Measurements from ENCODE around the gene AJAP1.

- TF ChIP-seq CTCF (IDR thresholded peaks at IDR 0.05; ENCODE audit: low read length): no peak
- TF ChIP-seq EZH2phosphoT487 (IDR thresholded peaks at IDR 0.05; ENCODE audit: low read length): no peak
- TF ChIP-seq EZH2 (optimal IDR thresholded peaks at IDR 0.05; ENCODE audit: low read depth, low read length): no peak
Measured at GRCh38 chr1:4689271-4689935, 35.0 kb downstream of the AJAP1 start.

All from MM.1S (cell line).